ENCODE results near the gene BIN2. TPM values are rescaled to one million over a fixed set of nuclear protein-coding genes. Genes with fewer than 3 reads are reported as not detected.

BIN2 gene
- total RNA-seq, 4 donors from 2014 or later: 1.7 to 8.3 (median 2.9) TPM

DNA sequence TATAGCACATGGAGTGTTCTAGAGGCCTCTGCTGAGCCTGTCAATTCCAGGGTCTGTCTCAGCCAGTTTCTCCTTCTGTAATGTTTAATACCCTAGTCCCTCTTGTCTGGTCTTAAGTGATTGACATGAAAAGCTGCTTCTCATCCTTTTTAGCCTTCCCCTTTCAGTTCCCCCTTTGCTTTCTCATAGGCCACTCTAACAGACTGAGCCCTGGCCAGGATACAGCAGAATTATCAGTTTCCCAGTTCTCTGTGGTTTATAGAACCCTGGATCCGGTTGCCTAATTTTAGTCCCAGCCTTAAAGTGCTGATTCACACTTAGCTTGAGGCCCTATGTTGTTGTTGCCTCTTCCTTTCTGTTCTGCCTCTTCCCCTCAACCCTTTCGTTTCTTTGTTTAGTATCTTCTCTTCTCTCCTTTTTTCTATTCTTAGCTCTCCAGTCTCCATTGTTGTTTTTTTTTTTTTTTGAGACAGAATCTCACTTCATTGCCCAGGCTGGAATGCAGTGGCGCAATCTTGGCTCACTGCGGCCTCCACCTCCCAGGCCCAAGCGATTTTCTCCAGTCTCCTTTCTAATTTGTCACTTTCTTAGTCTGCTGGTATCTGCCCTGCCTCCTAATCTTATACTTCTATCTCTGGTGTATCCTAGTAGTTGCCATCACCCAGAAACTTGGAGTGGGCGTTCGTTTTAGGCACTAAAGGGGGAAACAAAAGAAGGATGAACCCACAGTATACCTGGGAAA, 2.9 kb upstream of the BIN2 start:
- Histone ChIP-seq H3K4me3 (no peak overlapping the region), H3K36me3 (no peaks in the 10 kb centered on the region), H3K4me1 (peaks cover 0 to 8% (median 0%) of the 10 kb centered on the region in 4 donors), H3K9me3 (no peaks in the 10 kb centered on the region), H3K27me3 (peaks cover 0 to 8% (median 0%) of the 10 kb centered on the region in 4 donors), H3K27ac (replicated peaks in 1 of 4) (peak overlapping the region in 2 of 4 donors; percentile 1 to 23)
- DNase-seq (ENCODE audit: extremely low spot score): no peak
- 69% methylated on average over 7 of the region's 7 CpGs for WGBS
- intact Hi-C loops (cut with DNase I): no loop called here
- TF ChIP-seq POLR2AphosphoS5 (IDR thresholded peaks at IDR 0.05) (no peak), POLR2A (IDR thresholded peaks at IDR 0.05; ENCODE audit: low read depth) (no peak), EP300 (IDR thresholded peaks at IDR 0.05) (no peak)
- TF ChIP-seq, protein P1, sequence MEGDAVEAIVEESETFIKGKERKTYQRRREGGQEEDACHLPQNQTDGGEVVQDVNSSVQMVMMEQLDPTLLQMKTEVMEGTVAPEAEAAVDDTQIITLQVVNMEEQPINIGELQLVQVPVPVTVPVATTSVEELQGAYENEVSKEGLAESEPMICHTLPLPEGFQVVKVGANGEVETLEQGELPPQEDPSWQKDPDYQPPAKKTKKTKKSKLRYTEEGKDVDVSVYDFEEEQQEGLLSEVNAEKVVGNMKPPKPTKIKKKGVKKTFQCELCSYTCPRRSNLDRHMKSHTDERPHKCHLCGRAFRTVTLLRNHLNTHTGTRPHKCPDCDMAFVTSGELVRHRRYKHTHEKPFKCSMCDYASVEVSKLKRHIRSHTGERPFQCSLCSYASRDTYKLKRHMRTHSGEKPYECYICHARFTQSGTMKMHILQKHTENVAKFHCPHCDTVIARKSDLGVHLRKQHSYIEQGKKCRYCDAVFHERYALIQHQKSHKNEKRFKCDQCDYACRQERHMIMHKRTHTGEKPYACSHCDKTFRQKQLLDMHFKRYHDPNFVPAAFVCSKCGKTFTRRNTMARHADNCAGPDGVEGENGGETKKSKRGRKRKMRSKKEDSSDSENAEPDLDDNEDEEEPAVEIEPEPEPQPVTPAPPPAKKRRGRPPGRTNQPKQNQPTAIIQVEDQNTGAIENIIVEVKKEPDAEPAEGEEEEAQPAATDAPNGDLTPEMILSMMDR (IDR thresholded peaks at IDR 0.05): no peak

DNA sequence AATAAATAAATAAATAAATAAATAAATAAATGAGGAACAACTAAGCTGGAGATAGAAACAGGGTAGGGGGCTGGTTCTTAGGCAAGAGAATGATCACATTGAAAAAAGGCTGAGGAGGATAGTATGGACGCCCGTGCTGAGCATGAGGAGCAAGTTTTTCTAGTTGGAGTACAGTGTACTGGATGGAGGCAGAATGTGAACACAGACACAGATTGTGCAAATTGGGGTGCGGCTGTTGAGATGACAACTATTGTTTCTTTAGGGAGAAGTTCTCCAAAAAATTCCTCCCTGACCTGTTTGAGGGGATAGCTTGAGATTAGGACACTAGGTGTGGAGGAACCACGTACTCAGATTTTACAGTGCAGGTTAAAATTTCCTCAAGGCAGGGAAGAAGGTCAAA, 979 bp upstream of the BIN2 start:
- H3K27me3 ChIP-seq: peaks cover 0 to 12% (median 0%) of the 10 kb centered on the region in 4 donors
- no peak overlapping the region for H3K27ac ChIP-seq (replicated peaks in 1 of 4)
- TF ChIP-seq POLR2A (IDR thresholded peaks at IDR 0.05; ENCODE audit: low read depth) (no peak), EP300 (IDR thresholded peaks at IDR 0.05) (no peak), POLR2AphosphoS5 (IDR thresholded peaks at IDR 0.05) (no peak)
- TF ChIP-seq, protein P1 (IDR thresholded peaks at IDR 0.05): no peak
- intact Hi-C loops (cut with DNase I): no loop called here
- no peak overlapping the region for H3K4me3 ChIP-seq
- no peak for DNase-seq (ENCODE audit: extremely low spot score)
- no peaks in the 10 kb centered on the region for H3K36me3 ChIP-seq
- WGBS: 84% methylated on average over 4 of the region's 4 CpGs
- H3K9me3 ChIP-seq: no peaks in the 10 kb centered on the region
- peaks cover 0 to 8% (median 0%) of the 10 kb centered on the region in 4 donors for H3K4me1 ChIP-seq

DNA sequence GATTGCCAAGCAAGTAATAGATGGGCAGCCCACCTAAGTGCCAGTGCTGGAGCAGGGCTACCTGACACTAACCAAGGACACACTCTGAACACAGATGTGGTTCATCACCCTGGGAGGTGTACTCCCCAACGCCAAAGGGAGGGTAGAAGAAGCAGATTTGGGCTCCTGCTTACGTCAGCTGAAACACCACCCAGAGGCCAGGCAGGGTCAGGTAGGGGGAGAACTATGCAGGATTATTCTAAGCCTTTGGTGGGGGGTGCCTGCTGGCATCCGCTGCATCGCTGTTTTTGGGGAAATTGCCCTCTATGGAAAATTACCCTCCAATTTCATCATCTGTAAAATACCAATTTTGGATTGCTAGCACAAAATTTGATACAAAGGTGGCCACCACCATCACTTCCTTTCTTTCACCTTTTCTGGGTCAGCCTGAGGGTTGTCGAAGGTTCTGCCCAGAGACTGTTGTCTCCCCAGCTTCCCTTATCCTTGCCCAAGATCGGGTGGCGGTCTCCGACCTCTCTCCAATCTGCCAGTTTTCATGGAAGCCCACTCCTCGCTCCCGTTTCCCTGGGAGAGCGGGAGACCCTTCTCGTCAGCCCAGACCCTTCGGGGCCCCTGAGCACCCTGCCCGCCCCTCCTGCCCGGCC, 535 bp downstream of the BIN2 start:
- Histone ChIP-seq H3K4me1 (peaks cover 0 to 8% (median 0%) of the 10 kb centered on the region in 4 donors), H3K4me3 (peak overlapping the region; percentile 35 to 52 (median 40)), H3K27me3 (peaks cover 0 to 13% (median 0%) of the 10 kb centered on the region in 4 donors), H3K27ac (replicated peaks in 1 of 4) (peak overlapping the region in 3 of 4 donors; percentile 44 to 55 (median 52)), H3K9me3 (no peaks in the 10 kb centered on the region), H3K36me3 (no peaks in the 10 kb centered on the region)
- no peak for DNase-seq (ENCODE audit: extremely low spot score)
- TF ChIP-seq POLR2AphosphoS5 (IDR thresholded peaks at IDR 0.05): no peak
- no peak for TF ChIP-seq EP300 (IDR thresholded peaks at IDR 0.05)
- TF ChIP-seq, protein P1 (IDR thresholded peaks at IDR 0.05): no peak
- no peak for TF ChIP-seq POLR2A (IDR thresholded peaks at IDR 0.05; ENCODE audit: low read depth)
- intact Hi-C loops (cut with DNase I): no loop called here
- 80% methylated on average over 15 of the region's 15 CpGs for WGBS

DNA sequence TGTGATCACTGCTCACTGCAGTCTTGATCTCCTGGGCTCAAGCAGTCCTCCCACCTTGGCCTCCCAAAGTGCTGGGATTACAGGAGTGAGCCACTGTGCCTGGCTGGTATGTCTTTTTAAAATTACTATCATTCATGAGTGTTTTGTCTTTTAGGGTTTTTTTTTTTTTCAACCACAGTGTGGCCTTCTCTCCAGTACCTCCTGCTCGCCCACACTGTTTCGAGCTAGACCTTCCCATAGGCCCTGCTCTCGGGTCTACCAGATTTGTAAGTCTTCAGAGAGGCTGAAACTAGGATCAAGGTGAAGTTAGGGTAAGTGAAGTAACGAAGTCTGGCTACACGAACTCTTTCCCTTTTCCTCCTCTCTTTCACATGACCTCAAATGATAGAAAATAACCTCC, 1.5 kb downstream of the BIN2 start:
- H3K9me3 ChIP-seq: no peaks in the 10 kb centered on the region
- TF ChIP-seq POLR2A (IDR thresholded peaks at IDR 0.05; ENCODE audit: low read depth) (no peak), EP300 (IDR thresholded peaks at IDR 0.05) (no peak), POLR2AphosphoS5 (IDR thresholded peaks at IDR 0.05) (no peak)
- TF ChIP-seq, protein P1 (IDR thresholded peaks at IDR 0.05): no peak
- WGBS: 71% methylated on average over 5 of the region's 5 CpGs
- intact Hi-C loops (cut with DNase I): no loop called here
- H3K27me3 ChIP-seq: peaks cover 0 to 13% (median 0%) of the 10 kb centered on the region in 4 donors
- no peak overlapping the region for H3K27ac ChIP-seq (replicated peaks in 1 of 4)
- H3K4me3 ChIP-seq: no peak overlapping the region
- DNase-seq (ENCODE audit: extremely low spot score): no peak
- peaks cover 0 to 8% (median 0%) of the 10 kb centered on the region in 4 donors for H3K4me1 ChIP-seq
- no peaks in the 10 kb centered on the region for H3K36me3 ChIP-seq
